ENCODE data around the gene SPPL2B.

DNA sequence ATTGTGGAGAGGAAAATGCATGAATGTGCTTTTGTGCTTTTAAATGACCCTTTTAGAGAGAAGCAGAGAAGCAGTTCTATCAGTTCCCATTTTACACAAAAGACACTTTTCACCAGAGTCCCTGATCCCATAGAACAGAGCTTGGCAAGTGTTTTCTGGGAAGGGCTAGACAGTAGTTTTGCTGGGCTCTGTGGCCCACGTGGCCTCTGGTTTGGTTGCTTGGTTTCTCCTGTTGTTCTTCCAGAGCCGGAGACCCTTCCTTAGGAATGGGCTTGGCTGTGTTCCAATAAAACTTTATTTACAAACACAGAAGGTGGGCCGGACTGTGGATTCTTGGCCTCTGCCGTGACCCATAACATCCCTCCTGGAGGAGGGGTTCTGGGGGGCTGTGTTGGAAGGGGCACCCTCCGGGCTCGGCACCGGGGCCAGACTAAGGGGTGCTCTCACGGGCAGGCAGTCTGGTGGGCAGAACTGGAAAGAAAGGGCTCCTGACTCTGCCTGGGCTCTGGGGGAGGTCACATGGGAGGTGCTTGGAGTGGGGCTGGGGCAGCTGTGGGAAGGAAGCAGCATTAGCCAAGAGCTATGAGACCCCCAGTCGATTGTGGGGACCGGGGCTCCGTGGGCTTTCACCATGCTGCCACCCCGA is 3.2 kb downstream of the SPPL2B start:
- TF ChIP-seq, protein P1, sequence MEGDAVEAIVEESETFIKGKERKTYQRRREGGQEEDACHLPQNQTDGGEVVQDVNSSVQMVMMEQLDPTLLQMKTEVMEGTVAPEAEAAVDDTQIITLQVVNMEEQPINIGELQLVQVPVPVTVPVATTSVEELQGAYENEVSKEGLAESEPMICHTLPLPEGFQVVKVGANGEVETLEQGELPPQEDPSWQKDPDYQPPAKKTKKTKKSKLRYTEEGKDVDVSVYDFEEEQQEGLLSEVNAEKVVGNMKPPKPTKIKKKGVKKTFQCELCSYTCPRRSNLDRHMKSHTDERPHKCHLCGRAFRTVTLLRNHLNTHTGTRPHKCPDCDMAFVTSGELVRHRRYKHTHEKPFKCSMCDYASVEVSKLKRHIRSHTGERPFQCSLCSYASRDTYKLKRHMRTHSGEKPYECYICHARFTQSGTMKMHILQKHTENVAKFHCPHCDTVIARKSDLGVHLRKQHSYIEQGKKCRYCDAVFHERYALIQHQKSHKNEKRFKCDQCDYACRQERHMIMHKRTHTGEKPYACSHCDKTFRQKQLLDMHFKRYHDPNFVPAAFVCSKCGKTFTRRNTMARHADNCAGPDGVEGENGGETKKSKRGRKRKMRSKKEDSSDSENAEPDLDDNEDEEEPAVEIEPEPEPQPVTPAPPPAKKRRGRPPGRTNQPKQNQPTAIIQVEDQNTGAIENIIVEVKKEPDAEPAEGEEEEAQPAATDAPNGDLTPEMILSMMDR (IDR thresholded peaks at IDR 0.05; ENCODE audit: poor library complexity): no peak
- TF ChIP-seq EZH2 (IDR thresholded peaks at IDR 0.05; ENCODE audit: borderline replicate concordance): no peak
- TF ChIP-seq EZH2phosphoT487 (IDR thresholded peaks at IDR 0.05; ENCODE audit: low read depth, severe bottlenecking, unreplicated experiment): no peak

All from hepatocyte (in vitro differentiated cells).